Mesenchymal stem cell (in vitro differentiated cells and primary cell): ENCODE results near the gene RHCE.
"Not testable (repeated sequence)": the region's sequence is repeated elsewhere in the genome, so short reads cannot be mapped to it uniquely, and the experiment has no call there.

Source experiments
- DNase-seq: peaks from one replicate; pipeline ENCODE4 v3.0.0-alpha.2; 2013
- H2AFZ ChIP-seq: one replicate; pipeline ENCODE4 v1.6.1; 2013; ENCODE audit warnings: low read depth, mild to moderate bottlenecking, control low read depth, inconsistent platforms, low read length, moderate library complexity
- H2AK5ac ChIP-seq: 2 replicates; pipeline ENCODE4 v1.6.1; 2013; ENCODE audit warnings: low read length, moderate library complexity, mild to moderate bottlenecking, inconsistent platforms; ENCODE audit not compliant: severe bottlenecking
- H2BK120ac ChIP-seq: one replicate; pipeline ENCODE4 v1.6.1; 2013; ENCODE audit warnings: low read depth, mild to moderate bottlenecking, inconsistent platforms, low read length, moderate library complexity
- H2BK12ac ChIP-seq, 2 experiments: one replicate each; pipeline ENCODE4 v1.6.1; 2013; ENCODE audit warnings: inconsistent platforms in 2 of 2, low read length in 2 of 2, mild to moderate bottlenecking in 2 of 2, moderate library complexity in 2 of 2, control low read depth in 1 of 2
- H2BK15ac ChIP-seq: one replicate; pipeline ENCODE4 v1.6.1; 2013; ENCODE audit warnings: mild to moderate bottlenecking, low read depth, inconsistent platforms; ENCODE audit not compliant: poor library complexity, severe bottlenecking
- H2BK5ac ChIP-seq: 2 replicates; pipeline ENCODE4 v1.6.1; 2013; ENCODE audit warnings: low read depth, mild to moderate bottlenecking, low read length, control low read depth, inconsistent platforms; ENCODE audit not compliant: poor library complexity, severe bottlenecking
- H3K14ac ChIP-seq, 2 experiments: one replicate each; pipeline ENCODE4 v1.6.1; 2013; ENCODE audit warnings: inconsistent platforms in 2 of 2, low read length in 2 of 2, control low read depth in 1 of 2, mild to moderate bottlenecking in 1 of 2, moderate library complexity in 1 of 2
- H3K18ac ChIP-seq, 2 experiments: one replicate each; pipeline ENCODE4 v1.6.1; 2013; ENCODE audit warnings: inconsistent platforms in 2 of 2, low read length in 2 of 2, control low read depth in 1 of 2, low read depth in 1 of 2, mild to moderate bottlenecking in 1 of 2
- H3K23ac ChIP-seq, 2 experiments: one replicate each; pipeline ENCODE4 v1.6.1; 2013; ENCODE audit warnings: inconsistent platforms in 2 of 2, low read length in 2 of 2, mild to moderate bottlenecking in 2 of 2, moderate library complexity in 2 of 2, control low read depth in 1 of 2
- H3K27ac ChIP-seq: 2 replicates; pipeline ENCODE4 v1.5.1; 2013; ENCODE audit warnings: mild to moderate bottlenecking, moderate library complexity, low read length, control low read depth, inconsistent platforms; ENCODE audit not compliant: poor library complexity, severe bottlenecking
- H3K27me3 ChIP-seq, 2 experiments: 2 replicates each; pipeline versions ENCODE4 v1.6.1 to v1.7.0; 2013; ENCODE audit warnings: low read length in 2 of 2, mild to moderate bottlenecking in 2 of 2, moderate library complexity in 2 of 2, control low read depth in 1 of 2, inconsistent platforms in 1 of 2; ENCODE audit not compliant: control insufficient read depth in 1 of 2, insufficient read depth in 1 of 2
- H3K36me3 ChIP-seq, 2 experiments: 2 replicates each; pipeline versions ENCODE4 v1.6.1 to v1.7.0; 2013; ENCODE audit warnings: low read length in 2 of 2, control low read depth in 1 of 2, inconsistent platforms in 1 of 2, low read depth in 1 of 2, mild to moderate bottlenecking in 1 of 2; ENCODE audit not compliant: insufficient read depth in 2 of 2, control insufficient read depth in 1 of 2
- H3K4ac ChIP-seq, 2 experiments: one replicate each; pipeline ENCODE4 v1.6.1; 2013; ENCODE audit warnings: inconsistent platforms in 2 of 2, low read length in 2 of 2, mild to moderate bottlenecking in 2 of 2, moderate library complexity in 2 of 2, control low read depth in 1 of 2, low read depth in 1 of 2
- H3K4me1 ChIP-seq: 2 replicates; pipeline ENCODE4 v1.6.1; 2013; ENCODE audit warnings: low read depth, low read length, control low read depth; ENCODE audit not compliant: control insufficient read depth, insufficient read depth
- H3K4me2 ChIP-seq: 2 replicates; pipeline ENCODE4 v1.6.1; 2013; ENCODE audit warnings: low read length, mild to moderate bottlenecking, inconsistent platforms; ENCODE audit not compliant: poor library complexity, severe bottlenecking
- H3K4me3 ChIP-seq, 2 experiments: 2 replicates each; pipeline versions ENCODE4 v1.5.1 to v1.7.0; 2013; ENCODE audit warnings: low read length in 2 of 2, mild to moderate bottlenecking in 2 of 2, control low read depth in 1 of 2, low read depth in 1 of 2; ENCODE audit not compliant: insufficient read depth in 1 of 2
- H3K79me1 ChIP-seq: replicated peaks from 2 replicates; pipeline ENCODE4 v1.6.1; 2013; ENCODE audit warnings: mild to moderate bottlenecking, control low read depth, low read length, inconsistent platforms; ENCODE audit not compliant: poor library complexity, severe bottlenecking
- H3K9ac ChIP-seq: 2 replicates; pipeline ENCODE4 v1.7.0; 2013; ENCODE audit warnings: mild to moderate bottlenecking, low read length, moderate library complexity
- H3K9me3 ChIP-seq: 2 replicates; pipeline ENCODE4 v1.7.0; 2013; ENCODE audit warnings: mild to moderate bottlenecking, low read length; ENCODE audit not compliant: control insufficient read depth
- H4K8ac ChIP-seq: one replicate; pipeline ENCODE4 v1.6.1; 2013; ENCODE audit warnings: inconsistent platforms, mild to moderate bottlenecking, low read length, moderate library complexity
- H4K91ac ChIP-seq: one replicate; pipeline ENCODE4 v1.6.1; 2013; ENCODE audit warnings: mild to moderate bottlenecking, low read length, inconsistent platforms
- WGBS: methylation state at CpG from one replicate; pipeline ENCODE4 v1.1.7; 2013; ENCODE audit warnings: mixed read lengths; 5-methylcytosine and 5-hydroxymethylcytosine counted together

RHCE gene

GRCh38 chr1:25428475-25429166 is 8.0 kb upstream of the RHCE start:
- Histone ChIP-seq H3K18ac (no peak overlapping the region), H3K9ac (no peak overlapping the region)
- 93% methylated on average over 7 of the region's 7 CpGs for WGBS

GRCh38 chr1:25427696-25428095 is 7.1 kb upstream of the RHCE start:
- H3K79me1 ChIP-seq = peaks cover 5% of the 10 kb centered on the region
- no peak overlapping the region for H3K9ac ChIP-seq
- no peaks in the 10 kb centered on the region for H3K27me3 ChIP-seq
- H2BK120ac ChIP-seq = no peak overlapping the region
- H3K9me3 ChIP-seq = no peaks in the 10 kb centered on the region
- no peak overlapping the region for H3K23ac ChIP-seq
- H2AK5ac ChIP-seq = no peak overlapping the region
- no peak overlapping the region for H3K4me3 ChIP-seq
- H3K4me2 ChIP-seq = no peak overlapping the region
- no peaks in the 10 kb centered on the region for H3K36me3 ChIP-seq
- H2BK15ac ChIP-seq = no peak overlapping the region
- H3K27ac ChIP-seq = no peak overlapping the region
- H4K91ac ChIP-seq = no peak overlapping the region
- no peak overlapping the region for H4K8ac ChIP-seq
- H3K18ac ChIP-seq = no peak overlapping the region
- DNase-seq = no peak
- peaks cover 2% of the 10 kb centered on the region for H3K4me1 ChIP-seq
- H3K14ac ChIP-seq = no peak overlapping the region
- 100% methylated on average over 1 of the region's 1 CpG for WGBS
- no peak overlapping the region for H3K4ac ChIP-seq
- no peak overlapping the region for H2BK5ac ChIP-seq
- H2AFZ ChIP-seq = no peak overlapping the region
- no peak overlapping the region for H2BK12ac ChIP-seq

More at GRCh38 chr1:25428475-25429166, 8.0 kb upstream of the RHCE start:
- H3K4me3 ChIP-seq = no peak overlapping the region
- no peak overlapping the region for H4K91ac ChIP-seq
- H2AK5ac ChIP-seq = no peak overlapping the region
- no peak for DNase-seq
- H2BK120ac ChIP-seq = no peak overlapping the region
- no peak overlapping the region for H2BK5ac ChIP-seq
- H3K79me1 ChIP-seq = peaks cover 6% of the 10 kb centered on the region
- no peaks in the 10 kb centered on the region for H3K36me3 ChIP-seq
- no peak overlapping the region for H4K8ac ChIP-seq
- H3K14ac ChIP-seq = no peak overlapping the region
- no peak overlapping the region for H3K27ac ChIP-seq
- H3K23ac ChIP-seq = no peak overlapping the region
- no peak overlapping the region for H2BK15ac ChIP-seq
- H2AFZ ChIP-seq = no peak overlapping the region
- peaks cover 2% of the 10 kb centered on the region for H3K4me1 ChIP-seq
- no peak overlapping the region for H3K4ac ChIP-seq
- H3K27me3 ChIP-seq = no peaks in the 10 kb centered on the region
- H3K4me2 ChIP-seq = no peak overlapping the region
- H2BK12ac ChIP-seq = no peak overlapping the region
- H3K9me3 ChIP-seq = no peaks in the 10 kb centered on the region

GRCh38 chr1:25425098-25426085 is 4.8 kb upstream of the RHCE start:
- Histone ChIP-seq H2AK5ac (no peak overlapping the region), H3K27me3 (no peaks in the 10 kb centered on the region), H2BK5ac (no peak overlapping the region), H3K4me1 (no peaks in the 10 kb centered on the region), H3K9ac (no peak overlapping the region), H4K91ac (no peak overlapping the region), H3K4me2 (no peak overlapping the region), H3K18ac (no peak overlapping the region), H2BK15ac (no peak overlapping the region), H2BK120ac (no peak overlapping the region), H3K79me1 (peaks cover 1% of the 10 kb centered on the region), H2BK12ac (no peak overlapping the region), H3K36me3 (no peaks in the 10 kb centered on the region), H3K4ac (no peak overlapping the region), H3K23ac (no peak overlapping the region), H3K14ac (no peak overlapping the region), H4K8ac (no peak overlapping the region), H3K27ac (no peak overlapping the region), H2AFZ (no peak overlapping the region), H3K9me3 (no peaks in the 10 kb centered on the region), H3K4me3 (no peak overlapping the region)
- no peak for DNase-seq
- 92% methylated on average over 16 of the region's 16 CpGs for WGBS

GRCh38 chr1:25423206-25423605 is 2.6 kb upstream of the RHCE start:
- not testable (repeated sequence) for H3K4me1 ChIP-seq

More at GRCh38 chr1:25423206-25423605, 2.6 kb upstream of the RHCE start:
- not testable (repeated sequence) for H2BK120ac ChIP-seq, H2BK12ac ChIP-seq, H3K9ac ChIP-seq, H3K4me3 ChIP-seq, H2BK5ac ChIP-seq, H4K91ac ChIP-seq, DNase-seq, H3K27ac ChIP-seq, H3K4ac ChIP-seq, H3K36me3 ChIP-seq, H3K18ac ChIP-seq, H3K79me1 ChIP-seq, H3K14ac ChIP-seq, H2AK5ac ChIP-seq, H3K27me3 ChIP-seq, H3K4me2 ChIP-seq, H2AFZ ChIP-seq, H3K9me3 ChIP-seq, H3K23ac ChIP-seq, H4K8ac ChIP-seq, H2BK15ac ChIP-seq
- 67% methylated on average over 5 of the region's 6 CpGs for WGBS
